ENCODE data around the gene NT5E.

DNA sequence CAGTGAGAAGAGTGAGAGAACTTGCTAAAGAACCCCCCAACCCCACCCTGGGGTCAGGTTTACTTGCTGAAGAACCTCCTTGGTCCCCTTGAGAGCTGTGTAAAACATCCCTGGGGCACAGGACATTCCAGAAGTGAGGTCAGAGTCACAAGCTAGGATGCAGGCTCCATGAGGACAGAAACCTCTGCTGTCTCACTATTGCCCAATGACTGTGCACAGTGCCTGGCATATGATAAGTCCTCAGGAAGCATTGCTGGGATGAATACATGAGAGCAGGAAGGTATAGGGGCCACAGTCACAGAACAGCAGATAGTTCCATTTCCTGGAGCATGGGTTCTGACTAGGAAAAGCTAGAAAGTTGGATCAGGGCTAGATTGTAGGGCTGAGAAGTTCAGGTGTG lies 18.4 kb downstream of the NT5E start:
- TF ChIP-seq, protein P1, sequence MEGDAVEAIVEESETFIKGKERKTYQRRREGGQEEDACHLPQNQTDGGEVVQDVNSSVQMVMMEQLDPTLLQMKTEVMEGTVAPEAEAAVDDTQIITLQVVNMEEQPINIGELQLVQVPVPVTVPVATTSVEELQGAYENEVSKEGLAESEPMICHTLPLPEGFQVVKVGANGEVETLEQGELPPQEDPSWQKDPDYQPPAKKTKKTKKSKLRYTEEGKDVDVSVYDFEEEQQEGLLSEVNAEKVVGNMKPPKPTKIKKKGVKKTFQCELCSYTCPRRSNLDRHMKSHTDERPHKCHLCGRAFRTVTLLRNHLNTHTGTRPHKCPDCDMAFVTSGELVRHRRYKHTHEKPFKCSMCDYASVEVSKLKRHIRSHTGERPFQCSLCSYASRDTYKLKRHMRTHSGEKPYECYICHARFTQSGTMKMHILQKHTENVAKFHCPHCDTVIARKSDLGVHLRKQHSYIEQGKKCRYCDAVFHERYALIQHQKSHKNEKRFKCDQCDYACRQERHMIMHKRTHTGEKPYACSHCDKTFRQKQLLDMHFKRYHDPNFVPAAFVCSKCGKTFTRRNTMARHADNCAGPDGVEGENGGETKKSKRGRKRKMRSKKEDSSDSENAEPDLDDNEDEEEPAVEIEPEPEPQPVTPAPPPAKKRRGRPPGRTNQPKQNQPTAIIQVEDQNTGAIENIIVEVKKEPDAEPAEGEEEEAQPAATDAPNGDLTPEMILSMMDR (IDR thresholded peaks at IDR 0.05; ENCODE audit: low read depth, low read length, poor library complexity, severe bottlenecking), result no peak
- no peak for TF ChIP-seq EZH2phosphoT487 (IDR thresholded peaks at IDR 0.05; ENCODE audit: borderline replicate concordance, low read length)
